GM19043 (cell line): ENCODE results near the gene FNDC8.
"Not testable (repeated sequence)": the region's sequence is repeated elsewhere in the genome, so short reads cannot be mapped to it uniquely, and the experiment has no call there.

ENCODE experiments used
- ATAC-seq: cut with Tn5 transposase; IDR thresholded peaks from one replicate; pipeline ENCODE4 v1.9.1; 2021; ENCODE audit warnings: low read depth; ENCODE audit not compliant: unreplicated experiment

The FNDC8 gene

GRCh38 chr17:35094902-35095301 lies 26.5 kb upstream of the FNDC8 start:
- no peak for ATAC-seq

- no peak for ATAC-seq
Measured at GRCh38 chr17:35095741-35096140, 25.7 kb upstream of the FNDC8 start.

- no peak for ATAC-seq
Measured at GRCh38 chr17:35097776-35098175, 23.6 kb upstream of the FNDC8 start.

- ATAC-seq: no peak
Measured at GRCh38 chr17:35099908-35100307, 21.5 kb upstream of the FNDC8 start.

GRCh38 chr17:35101036-35101435 lies 20.4 kb upstream of the FNDC8 start:
- no peak for ATAC-seq

GRCh38 chr17:35101725-35102124 lies 19.7 kb upstream of the FNDC8 start:
- ATAC-seq: no peak

- ATAC-seq: no peak
Measured at GRCh38 chr17:35103271-35103670, 18.1 kb upstream of the FNDC8 start.

GRCh38 chr17:35104844-35105450 lies 16.5 kb upstream of the FNDC8 start:
- no peak for ATAC-seq

- not testable (repeated sequence) for ATAC-seq
Measured at GRCh38 chr17:35110791-35111190, 10.6 kb upstream of the FNDC8 start.

GRCh38 chr17:35116845-35117244 lies 4.6 kb upstream of the FNDC8 start:
- ATAC-seq: no peak

GRCh38 chr17:35117984-35118383 lies 3.4 kb upstream of the FNDC8 start:
- no peak for ATAC-seq

- ATAC-seq: peak; percentile 72
Measured at GRCh38 chr17:35119370-35120165, 1.8 kb upstream of the FNDC8 start, which contains the start of gene RAD51D. RAD51D (minus strand) TSS chr17:35119860; CDS start chr17:35119613, 247 bp downstream.

GRCh38 chr17:35127751-35128514 lies 6.5 kb downstream of the FNDC8 start:
- no peak for ATAC-seq

- ATAC-seq: no peak
Measured at GRCh38 chr17:35129154-35129972, 7.9 kb downstream of the FNDC8 start.

- ATAC-seq: no peak
Measured at GRCh38 chr17:35129973-35130351, 8.5 kb downstream of the FNDC8 start.

GRCh38 chr17:35130392-35130791 lies 9.0 kb downstream of the FNDC8 start:
- no peak for ATAC-seq

- ATAC-seq: no peak
Measured at GRCh38 chr17:35132099-35132498, 10.7 kb downstream of the FNDC8 start.

- no peak for ATAC-seq
Measured at GRCh38 chr17:35132816-35133550, 11.6 kb downstream of the FNDC8 start.

- no peak for ATAC-seq
Measured at GRCh38 chr17:35135322-35135721, 13.9 kb downstream of the FNDC8 start.

- ATAC-seq: no peak
Measured at GRCh38 chr17:35138218-35138617, 16.8 kb downstream of the FNDC8 start.
